ENCODE measurements around the gene CDRT15.

CDRT15 gene

DNA sequence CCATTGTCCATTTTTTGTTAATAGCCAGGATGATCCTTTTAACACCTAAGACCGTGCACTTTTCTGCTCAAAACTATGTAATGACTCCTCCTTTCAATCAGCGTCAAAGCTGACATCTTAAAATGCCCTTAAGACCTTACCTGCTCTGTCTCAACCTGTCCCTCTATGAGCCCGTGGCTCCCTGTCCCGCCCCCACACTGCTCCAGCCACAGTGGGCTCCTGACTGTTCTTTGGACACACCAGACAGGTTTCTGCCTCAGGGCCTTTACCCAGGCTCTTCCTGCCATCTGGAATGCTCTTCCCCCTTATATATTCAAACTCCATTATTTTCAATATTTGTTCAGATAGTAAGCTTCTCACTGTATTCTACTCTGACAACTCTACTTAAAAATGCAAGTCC is 14.1 kb downstream of the CDRT15 start:
- TF ChIP-seq EZH2phosphoT487 (IDR thresholded peaks at IDR 0.05; ENCODE audit: borderline replicate concordance, low read length) = no peak
- TF ChIP-seq, protein P1, sequence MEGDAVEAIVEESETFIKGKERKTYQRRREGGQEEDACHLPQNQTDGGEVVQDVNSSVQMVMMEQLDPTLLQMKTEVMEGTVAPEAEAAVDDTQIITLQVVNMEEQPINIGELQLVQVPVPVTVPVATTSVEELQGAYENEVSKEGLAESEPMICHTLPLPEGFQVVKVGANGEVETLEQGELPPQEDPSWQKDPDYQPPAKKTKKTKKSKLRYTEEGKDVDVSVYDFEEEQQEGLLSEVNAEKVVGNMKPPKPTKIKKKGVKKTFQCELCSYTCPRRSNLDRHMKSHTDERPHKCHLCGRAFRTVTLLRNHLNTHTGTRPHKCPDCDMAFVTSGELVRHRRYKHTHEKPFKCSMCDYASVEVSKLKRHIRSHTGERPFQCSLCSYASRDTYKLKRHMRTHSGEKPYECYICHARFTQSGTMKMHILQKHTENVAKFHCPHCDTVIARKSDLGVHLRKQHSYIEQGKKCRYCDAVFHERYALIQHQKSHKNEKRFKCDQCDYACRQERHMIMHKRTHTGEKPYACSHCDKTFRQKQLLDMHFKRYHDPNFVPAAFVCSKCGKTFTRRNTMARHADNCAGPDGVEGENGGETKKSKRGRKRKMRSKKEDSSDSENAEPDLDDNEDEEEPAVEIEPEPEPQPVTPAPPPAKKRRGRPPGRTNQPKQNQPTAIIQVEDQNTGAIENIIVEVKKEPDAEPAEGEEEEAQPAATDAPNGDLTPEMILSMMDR (IDR thresholded peaks at IDR 0.05; ENCODE audit: low read depth, low read length, poor library complexity, severe bottlenecking) = no peak
- H3K4me1 ChIP-seq (ENCODE audit: control insufficient read depth, low read length) = no peaks in the 10 kb centered on the region
- no peaks in the 10 kb centered on the region for H3K79me2 ChIP-seq (ENCODE audit: control insufficient read depth, low read length)
- no peaks in the 10 kb centered on the region for H3F3A ChIP-seq (ENCODE audit: control insufficient read depth, insufficient read depth)
- H3K9me3 ChIP-seq (ENCODE audit: control insufficient read depth, insufficient read depth, low read length) = no peaks in the 10 kb centered on the region
- H3K36me3 ChIP-seq (ENCODE audit: control insufficient read depth, low read length) = no peaks in the 10 kb centered on the region
- no peak overlapping the region for H3K4me2 ChIP-seq (ENCODE audit: low read length)
- H3K27ac ChIP-seq (ENCODE audit: low read depth, low read length) = no peak overlapping the region
- H3K4me3 ChIP-seq (ENCODE audit: low read length) = no peak overlapping the region
- no peaks in the 10 kb centered on the region for H3K9me2 ChIP-seq (replicated peaks; ENCODE audit: control insufficient read depth, low read length)
- no peaks in the 10 kb centered on the region for H4K20me1 ChIP-seq (ENCODE audit: control insufficient read depth, insufficient read depth, low read depth, low read length)
- no peaks in the 10 kb centered on the region for H3K27me3 ChIP-seq (ENCODE audit: control insufficient read depth, low read length)

DNA sequence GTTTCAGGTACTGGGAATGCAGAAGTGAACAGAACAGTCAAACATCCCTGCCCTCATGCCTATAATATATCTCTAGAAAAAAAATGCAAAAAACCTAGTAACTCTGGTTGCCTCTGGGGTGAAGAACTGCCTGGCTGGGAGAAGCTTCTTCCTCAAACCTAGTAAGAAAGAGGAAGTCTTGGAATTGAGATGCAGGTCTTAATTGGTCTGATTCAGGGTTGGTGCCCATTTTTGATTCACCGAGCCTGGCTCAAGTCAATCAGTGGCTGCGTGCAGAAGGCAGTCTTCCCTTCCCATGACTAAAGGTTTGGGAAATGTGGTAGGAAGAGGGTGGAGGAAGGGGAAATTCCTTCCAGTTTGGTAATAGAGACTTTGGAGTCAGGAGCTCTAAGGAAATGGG is 22.4 kb downstream of the CDRT15 start:
- Histone ChIP-seq H3K4me3 (ENCODE audit: low read length) (no peak overlapping the region), H3K4me2 (ENCODE audit: low read length) (no peak overlapping the region), H3K9me2 (replicated peaks; ENCODE audit: control insufficient read depth, low read length) (no peaks in the 10 kb centered on the region), H3K4me1 (ENCODE audit: control insufficient read depth, low read length) (no peaks in the 10 kb centered on the region), H3K9me3 (ENCODE audit: control insufficient read depth, insufficient read depth, low read length) (no peaks in the 10 kb centered on the region), H4K20me1 (ENCODE audit: control insufficient read depth, insufficient read depth, low read depth, low read length) (no peaks in the 10 kb centered on the region), H3K36me3 (ENCODE audit: control insufficient read depth, low read length) (peaks cover 6% of the 10 kb centered on the region), H3K27ac (ENCODE audit: low read depth, low read length) (no peak overlapping the region), H3K27me3 (ENCODE audit: control insufficient read depth, low read length) (no peaks in the 10 kb centered on the region), H3K79me2 (ENCODE audit: control insufficient read depth, low read length) (no peaks in the 10 kb centered on the region), H3F3A (ENCODE audit: control insufficient read depth, insufficient read depth) (no peaks in the 10 kb centered on the region)
- TF ChIP-seq, protein P1 (IDR thresholded peaks at IDR 0.05; ENCODE audit: low read depth, low read length, poor library complexity, severe bottlenecking) = no peak
- TF ChIP-seq EZH2phosphoT487 (IDR thresholded peaks at IDR 0.05; ENCODE audit: borderline replicate concordance, low read length) = no peak

DNA sequence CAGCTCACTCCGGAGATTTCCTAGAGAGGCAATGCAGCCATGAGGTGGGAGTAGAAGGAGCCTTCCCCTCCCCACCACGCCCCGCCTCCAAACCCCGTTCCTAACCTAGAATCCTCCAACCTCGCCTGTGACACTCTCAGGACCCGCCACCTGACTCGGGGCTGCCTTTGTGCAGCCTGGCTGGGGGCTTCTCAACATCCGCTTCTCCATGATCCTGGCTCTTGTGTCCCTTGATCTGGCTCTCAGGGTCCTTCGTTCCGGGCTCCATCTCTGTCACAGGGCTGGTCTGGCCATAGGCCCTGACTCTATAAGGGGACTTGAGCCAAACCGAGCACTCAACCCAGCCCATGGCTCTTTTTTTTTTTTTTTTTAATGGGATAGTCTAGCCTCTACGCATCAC is 24.3 kb downstream of the CDRT15 start:
- Histone ChIP-seq H3K4me1 (ENCODE audit: control insufficient read depth, low read length) (no peaks in the 10 kb centered on the region), H3K9me3 (ENCODE audit: control insufficient read depth, insufficient read depth, low read length) (no peaks in the 10 kb centered on the region)

More for the DNA sequence above, 24.3 kb downstream of the CDRT15 start:
- Histone ChIP-seq H3K79me2 (ENCODE audit: control insufficient read depth, low read length) (no peaks in the 10 kb centered on the region), H3K9me2 (replicated peaks; ENCODE audit: control insufficient read depth, low read length) (no peaks in the 10 kb centered on the region), H3K4me3 (ENCODE audit: low read length) (no peak overlapping the region), H4K20me1 (ENCODE audit: control insufficient read depth, insufficient read depth, low read depth, low read length) (no peaks in the 10 kb centered on the region), H3K27me3 (ENCODE audit: control insufficient read depth, low read length) (no peaks in the 10 kb centered on the region), H3K27ac (ENCODE audit: low read depth, low read length) (no peak overlapping the region), H3K36me3 (ENCODE audit: control insufficient read depth, low read length) (peaks cover 9% of the 10 kb centered on the region), H3K4me2 (ENCODE audit: low read length) (no peak overlapping the region), H3F3A (ENCODE audit: control insufficient read depth, insufficient read depth) (no peaks in the 10 kb centered on the region)
- TF ChIP-seq, protein P1 (IDR thresholded peaks at IDR 0.05; ENCODE audit: low read depth, low read length, poor library complexity, severe bottlenecking) = no peak
- no peak for TF ChIP-seq EZH2phosphoT487 (IDR thresholded peaks at IDR 0.05; ENCODE audit: borderline replicate concordance, low read length)

All from DOHH2 (cell line).